Neuronal stem cell (in vitro differentiated cells): ENCODE measurements around the gene VSIG10L.
A peak's percentile ranks its signal among the peaks of the same experiment; 100 is the strongest.

Experiments used
- DNase-seq: peaks from one replicate; pipeline ENCODE4 v3.0.0-alpha.2; 2013; ENCODE audit warnings: low spot score
- H2AFZ ChIP-seq: one replicate; pipeline ENCODE4 v1.6.1; 2013; ENCODE audit warnings: mild to moderate bottlenecking, low read length, inconsistent platforms
- H2AK5ac ChIP-seq: 2 replicates; pipeline ENCODE4 v1.6.1; 2013; ENCODE audit warnings: low read depth, mild to moderate bottlenecking, inconsistent platforms, low read length, moderate library complexity, mixed read lengths
- H2BK120ac ChIP-seq: 2 replicates; pipeline ENCODE4 v1.6.1; 2013; ENCODE audit warnings: low read depth, mild to moderate bottlenecking, inconsistent platforms, low read length, moderate library complexity, mixed read lengths
- H2BK12ac ChIP-seq: one replicate; pipeline ENCODE4 v1.6.1; 2013; ENCODE audit warnings: low read length, inconsistent platforms
- H2BK15ac ChIP-seq: 2 replicates; pipeline ENCODE4 v1.6.1; 2013; ENCODE audit warnings: mild to moderate bottlenecking, low read length, inconsistent platforms, mixed read lengths
- H2BK5ac ChIP-seq: one replicate; pipeline ENCODE4 v1.6.1; 2013; ENCODE audit warnings: inconsistent platforms, mild to moderate bottlenecking, low read length, moderate library complexity
- H3K14ac ChIP-seq: one replicate; pipeline ENCODE4 v1.6.1; 2013; ENCODE audit warnings: low read length, inconsistent platforms
- H3K18ac ChIP-seq: 2 replicates; pipeline ENCODE4 v1.6.1; 2013; ENCODE audit warnings: low read length, inconsistent platforms
- H3K23ac ChIP-seq: 2 replicates; pipeline ENCODE4 v1.6.1; 2013; ENCODE audit warnings: low read depth, mild to moderate bottlenecking, mixed read lengths, low read length, inconsistent platforms; ENCODE audit not compliant: poor library complexity
- H3K27ac ChIP-seq: replicated peaks from 3 replicates; pipeline ENCODE4 v1.5.1; 2013; ENCODE audit warnings: low read length, inconsistent platforms
- H3K27me3 ChIP-seq, 3 experiments: 2 replicates each; pipeline ENCODE4 v1.6.1; 2013; ENCODE audit warnings: low read length in 3 of 3, mild to moderate bottlenecking in 2 of 3, inconsistent platforms in 1 of 3, low read depth in 1 of 3, mixed read lengths in 1 of 3, moderate library complexity in 1 of 3; ENCODE audit not compliant: control insufficient read depth in 3 of 3, insufficient read depth in 3 of 3
- H3K36me3 ChIP-seq, 2 donors: replicated peaks in 1 of 2; 2 replicates each; pipeline ENCODE4 v1.6.1; 2013; ENCODE audit warnings: low read length in 2 of 2; ENCODE audit not compliant: control insufficient read depth in 2 of 2, insufficient read depth in 2 of 2
- H3K4ac ChIP-seq: 2 replicates; pipeline ENCODE4 v1.6.1; 2013; ENCODE audit warnings: inconsistent platforms, mild to moderate bottlenecking, low read length, moderate library complexity
- H3K4me1 ChIP-seq, 2 donors: 1 replicate in 1 of 2; 2 replicates in 1 of 2; pipeline ENCODE4 v1.6.1; 2013; ENCODE audit warnings: low read length in 2 of 2, low read depth in 1 of 2; ENCODE audit not compliant: control insufficient read depth in 2 of 2, insufficient read depth in 1 of 2
- H3K4me2 ChIP-seq: one replicate; pipeline ENCODE4 v1.6.1; 2013; ENCODE audit warnings: mild to moderate bottlenecking, low read length, inconsistent platforms; ENCODE audit not compliant: insufficient read depth, poor library complexity, severe bottlenecking
- H3K4me3 ChIP-seq, 2 donors: 2 replicates each; pipeline ENCODE4 v1.5.1; 2013; ENCODE audit warnings: low read length in 2 of 2, mild to moderate bottlenecking in 2 of 2, inconsistent platforms in 1 of 2, moderate library complexity in 1 of 2
- H3K79me1 ChIP-seq: one replicate; pipeline ENCODE4 v1.6.1; 2013; ENCODE audit warnings: low read depth, mild to moderate bottlenecking, inconsistent platforms, low read length, moderate library complexity
- H3K9ac ChIP-seq: one replicate; pipeline ENCODE4 v1.6.1; 2013; ENCODE audit warnings: mild to moderate bottlenecking, low read depth, low read length, inconsistent platforms; ENCODE audit not compliant: poor library complexity
- H3K9me3 ChIP-seq, 2 donors: replicated peaks in 1 of 2; 2 replicates each; pipeline versions ENCODE3 to v1.6.1; 2013; ENCODE audit warnings: low read length in 2 of 2, mild to moderate bottlenecking in 2 of 2, inconsistent platforms in 1 of 2, low read depth in 1 of 2, mixed read lengths in 1 of 2, moderate library complexity in 1 of 2; ENCODE audit not compliant: control insufficient read depth in 2 of 2, insufficient read depth in 1 of 2
- H4K8ac ChIP-seq: one replicate; pipeline ENCODE4 v1.6.1; 2013; ENCODE audit warnings: low read depth, mild to moderate bottlenecking, inconsistent platforms, low read length, moderate library complexity
- H4K91ac ChIP-seq: one replicate; pipeline ENCODE4 v1.6.1; 2013; ENCODE audit warnings: low read length, low read depth, mild to moderate bottlenecking, inconsistent platforms; ENCODE audit not compliant: poor library complexity
- WGBS, 2 donors: extraction: QIAGEN DNeasy Blood & Tissue Kit; methylation state at CpG; one replicate each; pipeline ENCODE4 v1.1.7; 2013; ENCODE audit warnings: missing lambda C conversion rate in 2 of 2, mixed read lengths in 1 of 2; ENCODE audit not compliant: insufficient read length in 2 of 2, insufficient replicate concordance in 1 of 2; ENCODE audit errors: extremely low coverage in 2 of 2; 5-methylcytosine and 5-hydroxymethylcytosine counted together

Gene VSIG10L

GRCh38 chr19:51375504-51376221 is 33.7 kb upstream of the VSIG10L start:
- Histone ChIP-seq H3K4me1 (no peaks in the 10 kb centered on the region), H2BK5ac (peak overlapping the region; percentile 71), H2AFZ (no peak overlapping the region), H2BK12ac (no peak overlapping the region), H3K27me3 (peaks cover 0 to 18% (median 0%) of the 10 kb centered on the region in 3 experiments), H3K14ac (no peak overlapping the region), H2BK120ac (no peak overlapping the region), H2BK15ac (no peak overlapping the region), H4K8ac (no peak overlapping the region), H3K4me2 (no peak overlapping the region), H3K4ac (no peak overlapping the region), H3K18ac (no peak overlapping the region), H3K27ac (no peak overlapping the region), H3K23ac (peak overlapping the region; percentile 4), H2AK5ac (no peak overlapping the region), H3K9me3 (no peaks in the 10 kb centered on the region), H3K9ac (no peak overlapping the region), H3K4me3 (no peak overlapping the region), H4K91ac (no peak overlapping the region), H3K79me1 (no peaks in the 10 kb centered on the region), H3K36me3 (no peaks in the 10 kb centered on the region)
- DNase-seq = no peak
- WGBS, 2 donors = no CpG with 5 or more reads among the region's 11 CpGs

- Histone ChIP-seq H3K4me3 (no peak within 1 kb of the TSS), H3K9me3 (no peaks in the 10 kb centered on the region), H3K27me3 (peaks cover 0 to 23% (median 0%) of the 10 kb centered on the region in 3 experiments), H2BK15ac (peak within 1 kb of the TSS; percentile 85), H2BK5ac (peak within 1 kb of the TSS; percentile 57), H3K79me1 (peaks cover under 1% of the 10 kb centered on the region), H3K4me1 (peaks cover 6 to 8% of the 10 kb centered on the region in 2 donors), H3K27ac (no peak within 1 kb of the TSS), H2AK5ac (peak within 1 kb of the TSS; percentile 92), H3K36me3 (no peaks in the 10 kb centered on the region), H3K4ac (no peak within 1 kb of the TSS), H3K4me2 (no peak within 1 kb of the TSS), H2AFZ (no peak within 1 kb of the TSS), H4K8ac (no peak within 1 kb of the TSS), H2BK12ac (peak within 1 kb of the TSS; percentile 73), H3K9ac (peak within 1 kb of the TSS; percentile 84), H3K14ac (no peak within 1 kb of the TSS), H3K18ac (peak within 1 kb of the TSS; percentile 3), H2BK120ac (no peak within 1 kb of the TSS), H4K91ac (peak within 1 kb of the TSS; percentile 57), H3K23ac (no peak within 1 kb of the TSS)
- no CpG with 5 or more reads among the region's 9 CpGs for WGBS, 2 donors
- no peak for DNase-seq
Observed at GRCh38 chr19:51372649-51373504, 30.9 kb upstream of the VSIG10L start, which contains the start of gene NKG7. Gene NKG7, minus strand, starts transcription at chr19:51372654. Its CDS starts 119 bp downstream, at chr19:51372535.

- Histone ChIP-seq H2AK5ac (peak overlapping the region; percentile 92), H3K9ac (peak overlapping the region; percentile 84), H3K4me2 (no peak overlapping the region), H2BK120ac (no peak overlapping the region), H4K91ac (peak overlapping the region; percentile 57), H3K18ac (peak overlapping the region; percentile 3), H2BK5ac (peak overlapping the region; percentile 57), H3K9me3 (no peaks in the 10 kb centered on the region), H2AFZ (no peak overlapping the region), H2BK12ac (peak overlapping the region; percentile 73), H3K14ac (no peak overlapping the region), H3K4me1 (peaks cover 6 to 8% of the 10 kb centered on the region in 2 donors), H3K79me1 (peaks cover 2% of the 10 kb centered on the region), H3K27me3 (peaks cover 0 to 23% (median 0%) of the 10 kb centered on the region in 3 experiments), H3K4ac (no peak overlapping the region), H2BK15ac (peak overlapping the region; percentile 85), H4K8ac (no peak overlapping the region), H3K23ac (no peak overlapping the region), H3K4me3 (no peak overlapping the region), H3K36me3 (no peaks in the 10 kb centered on the region), H3K27ac (no peak overlapping the region)
- no CpG with 5 or more reads among the region's 18 CpGs for WGBS, 2 donors
- DNase-seq = no peak
Observed at GRCh38 chr19:51372021-51372648, 30.2 kb upstream of the VSIG10L start.
